Measurements from ENCODE around the gene GALNT13. TPM values are rescaled to one million over a fixed set of nuclear protein-coding genes. Genes with fewer than 3 reads are reported as not detected.

The GALNT13 gene
- total RNA-seq, 2 experiments from 2014 or later: 0.55 to 0.61 TPM

DNA sequence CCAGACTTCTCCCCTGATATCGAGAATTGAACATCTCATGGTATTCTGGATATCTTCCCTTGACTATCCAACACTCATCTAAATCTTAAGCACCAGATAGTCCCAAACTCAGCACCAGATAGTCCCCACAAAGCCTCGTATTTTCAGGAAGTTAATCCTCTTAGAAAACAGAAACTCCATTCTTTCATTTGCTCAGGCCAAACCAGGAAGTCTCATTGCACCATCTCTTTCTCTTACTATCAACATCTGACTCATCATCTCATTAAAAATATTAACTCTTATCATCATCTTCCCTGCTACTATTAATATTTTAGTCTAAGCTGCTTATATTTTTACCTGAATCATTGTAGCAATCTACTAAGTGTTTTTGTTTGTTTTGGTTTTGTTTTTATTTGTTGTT lies 286.4 kb downstream of the GALNT13 start:
- POLR2A ChIA-PET: no interaction called here
- H3K36me3 Mint-ChIP-seq (ENCODE audit: low read depth): no peaks in the 10 kb centered on the region
- CTCF ChIA-PET: no interaction called here
- H3K27me3 Mint-ChIP-seq (ENCODE audit: low read depth): no peaks in the 10 kb centered on the region
- H3K9me3 Mint-ChIP-seq (ENCODE audit: insufficient read depth): peaks cover 8% of the 10 kb centered on the region
- DNase-seq: no peak
- H3K4me3 Mint-ChIP-seq: no peak overlapping the region
- H3K27ac Mint-ChIP-seq: no peak overlapping the region
- no peak for ATAC-seq
- H3K4me1 Mint-ChIP-seq (ENCODE audit: low read depth): no peaks in the 10 kb centered on the region

DNA sequence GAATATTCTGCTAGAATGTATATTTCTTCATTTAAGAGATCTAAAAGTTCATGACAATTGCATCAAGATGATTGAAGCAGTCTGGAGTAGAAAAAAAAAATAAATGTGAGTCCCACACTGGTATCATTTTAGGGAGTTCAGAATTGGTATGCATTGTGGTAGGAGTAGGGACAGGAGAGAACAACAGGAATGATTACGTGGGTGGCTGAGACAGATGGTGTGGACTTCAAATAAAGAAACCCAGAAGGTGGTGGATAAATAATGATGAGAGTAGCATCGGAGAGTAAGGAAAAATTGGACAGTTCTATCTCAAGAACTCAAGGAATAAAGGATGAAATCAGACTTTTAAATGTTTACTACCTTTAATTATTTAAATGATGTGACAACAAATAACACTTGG lies 289.6 kb downstream of the GALNT13 start:
- no peaks in the 10 kb centered on the region for H3K36me3 Mint-ChIP-seq (ENCODE audit: low read depth)
- no peak for ATAC-seq
- no peaks in the 10 kb centered on the region for H3K4me1 Mint-ChIP-seq (ENCODE audit: low read depth)
- H3K9me3 Mint-ChIP-seq (ENCODE audit: insufficient read depth): peaks cover 8% of the 10 kb centered on the region
- H3K27ac Mint-ChIP-seq: no peak overlapping the region
- no peak overlapping the region for H3K4me3 Mint-ChIP-seq
- ChIA-PET CTCF (no interaction called here), POLR2A (no interaction called here)
- no peaks in the 10 kb centered on the region for H3K27me3 Mint-ChIP-seq (ENCODE audit: low read depth)
- DNase-seq: no peak

DNA sequence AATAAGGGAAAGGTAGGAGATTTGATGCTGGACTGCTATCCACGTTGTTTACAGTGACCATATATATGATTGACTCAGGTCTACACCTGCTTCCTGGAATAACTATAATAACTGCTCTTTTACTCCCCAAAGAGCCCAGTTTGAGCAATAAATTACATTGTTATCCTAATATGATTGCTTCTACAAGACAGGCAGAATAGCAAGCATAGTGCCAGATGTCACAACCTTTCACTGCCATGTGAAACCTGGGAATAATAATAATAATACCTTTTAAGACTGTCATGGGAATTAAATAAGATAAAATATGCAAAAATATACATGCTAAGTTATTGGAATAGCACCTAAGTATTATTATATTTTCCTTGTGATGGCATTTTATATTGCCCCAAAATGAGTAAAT lies 298.7 kb downstream of the GALNT13 start:
- ATAC-seq (no peak), DNase-seq (no peak)
- H3K36me3 Mint-ChIP-seq (ENCODE audit: low read depth): no peaks in the 10 kb centered on the region
- H3K4me3 Mint-ChIP-seq: no peak overlapping the region
- no peak overlapping the region for H3K27ac Mint-ChIP-seq
- POLR2A ChIA-PET: no interaction called here
- H3K4me1 Mint-ChIP-seq (ENCODE audit: low read depth): no peaks in the 10 kb centered on the region
- CTCF ChIA-PET: no interaction called here
- no peaks in the 10 kb centered on the region for H3K9me3 Mint-ChIP-seq (ENCODE audit: insufficient read depth)
- H3K27me3 Mint-ChIP-seq (ENCODE audit: low read depth): no peaks in the 10 kb centered on the region

DNA sequence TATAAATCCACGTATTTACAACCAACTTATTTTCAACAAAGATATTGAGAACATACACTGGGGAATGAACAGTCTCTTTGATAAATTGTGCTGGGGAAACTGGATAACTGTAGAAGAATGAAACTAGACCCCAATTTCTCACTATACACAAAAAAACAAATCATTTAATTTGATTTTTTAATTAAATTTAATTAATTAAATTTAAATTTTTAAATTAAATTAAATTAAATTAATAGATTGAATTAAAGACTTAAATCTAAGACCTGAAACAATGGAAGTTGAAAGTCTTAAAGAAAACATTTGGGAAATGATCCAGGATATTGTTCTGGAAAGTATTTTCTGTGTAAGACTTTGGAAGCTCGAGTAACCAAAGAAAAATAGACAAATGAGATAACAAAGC lies 301.4 kb downstream of the GALNT13 start:
- ChIA-PET CTCF (no interaction called here), POLR2A (no interaction called here)
- no peaks in the 10 kb centered on the region for H3K36me3 Mint-ChIP-seq (ENCODE audit: low read depth)
- no peak overlapping the region for H3K4me3 Mint-ChIP-seq
- ATAC-seq (no peak), DNase-seq (no peak)
- no peak overlapping the region for H3K27ac Mint-ChIP-seq
- no peaks in the 10 kb centered on the region for H3K27me3 Mint-ChIP-seq (ENCODE audit: low read depth)
- H3K9me3 Mint-ChIP-seq (ENCODE audit: insufficient read depth): no peaks in the 10 kb centered on the region
- H3K4me1 Mint-ChIP-seq (ENCODE audit: low read depth): no peaks in the 10 kb centered on the region

DNA sequence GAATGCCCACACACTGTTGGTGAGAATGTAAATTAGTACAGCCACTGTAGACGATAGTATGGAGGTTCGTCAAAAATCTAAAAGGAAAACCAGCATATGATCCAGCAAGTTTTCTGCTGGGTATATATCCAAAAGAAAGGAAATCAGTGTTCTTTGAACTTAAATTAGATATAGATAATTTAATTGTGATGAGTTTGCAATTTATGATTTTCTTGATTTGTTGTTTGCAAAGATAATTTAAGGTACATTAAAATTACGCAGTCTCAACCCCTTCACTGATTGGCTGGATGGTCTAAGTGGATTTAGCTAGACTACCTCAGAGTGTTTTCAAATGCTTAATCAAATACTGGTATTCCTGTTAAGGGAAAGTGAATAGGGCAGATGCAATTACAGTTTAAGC lies 302.2 kb downstream of the GALNT13 start:
- no peak overlapping the region for H3K27ac Mint-ChIP-seq
- H3K27me3 Mint-ChIP-seq (ENCODE audit: low read depth): no peaks in the 10 kb centered on the region
- no peaks in the 10 kb centered on the region for H3K36me3 Mint-ChIP-seq (ENCODE audit: low read depth)
- H3K4me3 Mint-ChIP-seq: no peak overlapping the region
- ChIA-PET POLR2A (no interaction called here), CTCF (no interaction called here)
- DNase-seq: no peak
- no peaks in the 10 kb centered on the region for H3K9me3 Mint-ChIP-seq (ENCODE audit: insufficient read depth)
- H3K4me1 Mint-ChIP-seq (ENCODE audit: low read depth): no peaks in the 10 kb centered on the region
- ATAC-seq: no peak

DNA sequence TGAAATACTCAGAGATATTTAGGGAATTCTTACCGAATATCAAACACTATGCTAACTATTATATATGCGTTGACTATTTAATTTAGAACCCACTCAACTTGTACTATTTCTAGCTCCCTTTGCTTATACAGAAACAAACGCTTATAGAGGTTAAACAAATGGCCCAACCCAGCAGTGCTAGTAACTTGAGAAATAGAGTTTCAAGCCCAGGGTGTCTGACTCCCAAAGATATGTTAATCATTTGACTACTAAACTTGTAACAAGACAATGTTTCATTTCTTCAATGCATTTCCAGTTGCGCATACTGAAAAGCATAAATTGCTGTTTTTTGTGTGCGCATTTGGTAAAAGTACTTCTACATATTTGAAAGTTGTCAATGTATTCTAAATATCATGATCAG lies 310.3 kb downstream of the GALNT13 start:
- Mint-ChIP-seq H3K4me1 (ENCODE audit: low read depth) (no peaks in the 10 kb centered on the region), H3K36me3 (ENCODE audit: low read depth) (no peaks in the 10 kb centered on the region), H3K4me3 (no peak overlapping the region), H3K9me3 (ENCODE audit: insufficient read depth) (peaks cover 8% of the 10 kb centered on the region), H3K27me3 (ENCODE audit: low read depth) (no peaks in the 10 kb centered on the region), H3K27ac (no peak overlapping the region)
- no peak for DNase-seq
- ChIA-PET CTCF (no interaction called here), POLR2A (no interaction called here)
- no peak for ATAC-seq

DNA sequence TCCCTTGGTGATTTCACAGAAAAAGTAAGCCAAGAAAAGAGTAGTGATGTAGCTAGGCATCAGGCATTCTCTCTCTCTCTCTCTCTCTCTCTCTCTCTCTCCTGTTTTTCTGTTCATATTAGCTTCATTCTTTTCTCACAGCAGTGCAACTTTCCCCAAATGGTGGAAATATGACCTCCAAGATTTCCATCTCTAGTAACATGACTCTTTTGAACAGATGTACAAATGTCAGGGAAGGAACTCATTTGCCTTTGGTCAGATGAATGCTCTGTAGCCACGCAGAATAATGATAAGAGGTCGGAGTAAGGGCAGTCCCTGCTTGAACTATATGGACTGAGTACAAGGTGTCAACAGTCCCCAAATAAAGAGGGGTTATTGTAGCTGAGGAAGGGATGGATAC lies 316.2 kb downstream of the GALNT13 start:
- POLR2A ChIA-PET: interaction anchor here (0.6 kb wide), 1 partner anchor 342 kb away, joined by 3 read pairs; no protein-coding TSS in a partner anchor
- H3K27me3 Mint-ChIP-seq (ENCODE audit: low read depth): no peaks in the 10 kb centered on the region
- no peaks in the 10 kb centered on the region for H3K4me1 Mint-ChIP-seq (ENCODE audit: low read depth)
- DNase-seq (no peak), ATAC-seq (no peak)
- no peak overlapping the region for H3K4me3 Mint-ChIP-seq
- CTCF ChIA-PET: no interaction called here
- H3K9me3 Mint-ChIP-seq (ENCODE audit: insufficient read depth): peaks cover 12% of the 10 kb centered on the region
- H3K36me3 Mint-ChIP-seq (ENCODE audit: low read depth): no peaks in the 10 kb centered on the region
- no peak overlapping the region for H3K27ac Mint-ChIP-seq

DNA sequence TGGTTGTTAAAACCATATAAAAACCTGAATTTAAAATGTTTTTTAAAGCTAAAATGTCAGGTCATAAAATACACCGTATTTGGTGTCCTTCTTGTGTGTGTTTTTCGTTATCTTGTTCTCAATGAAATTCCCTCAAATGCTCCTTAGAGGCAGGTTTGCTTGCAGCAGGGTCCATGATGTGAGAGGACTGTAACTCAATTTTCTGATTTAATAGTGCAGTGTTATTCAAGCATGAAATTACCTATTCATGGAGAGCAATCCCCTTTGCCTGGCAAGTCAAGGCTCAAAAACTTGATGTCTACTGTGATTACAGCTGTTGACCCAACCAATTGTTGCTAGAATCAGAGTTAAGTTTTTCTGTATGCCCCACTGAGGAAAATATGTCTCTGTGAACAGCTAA lies 318.2 kb downstream of the GALNT13 start:
- POLR2A ChIA-PET: no interaction called here
- DNase-seq: no peak
- Mint-ChIP-seq H3K4me1 (ENCODE audit: low read depth) (no peaks in the 10 kb centered on the region), H3K27ac (no peak overlapping the region), H3K36me3 (ENCODE audit: low read depth) (no peaks in the 10 kb centered on the region), H3K27me3 (ENCODE audit: low read depth) (no peaks in the 10 kb centered on the region), H3K4me3 (no peak overlapping the region), H3K9me3 (ENCODE audit: insufficient read depth) (peaks cover 9% of the 10 kb centered on the region)
- CTCF ChIA-PET: no interaction called here
- ATAC-seq: no peak

DNA sequence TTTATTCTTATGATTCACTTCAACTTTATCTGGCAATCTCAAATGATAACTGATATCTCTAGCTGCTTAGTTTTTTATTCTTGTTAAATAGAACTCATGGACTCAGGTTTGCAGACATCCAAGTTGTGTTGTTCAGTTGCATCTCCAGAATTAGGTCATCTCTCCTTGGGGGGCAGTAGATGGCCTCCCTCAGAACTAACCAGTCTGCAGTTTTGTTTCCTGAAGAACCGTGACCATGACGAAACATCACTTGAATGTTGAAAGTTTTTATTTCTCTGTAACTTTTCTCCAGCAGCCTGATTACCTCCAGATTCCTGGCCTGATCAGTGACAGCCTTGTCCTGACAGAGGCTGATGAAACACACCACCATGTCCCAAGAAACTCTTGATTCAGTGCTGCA lies 321.5 kb downstream of the GALNT13 start:
- ChIA-PET CTCF (no interaction called here), POLR2A (no interaction called here)
- Mint-ChIP-seq H3K36me3 (ENCODE audit: low read depth) (no peaks in the 10 kb centered on the region), H3K4me1 (ENCODE audit: low read depth) (no peaks in the 10 kb centered on the region), H3K9me3 (ENCODE audit: insufficient read depth) (peaks cover 5% of the 10 kb centered on the region), H3K27ac (no peak overlapping the region), H3K27me3 (ENCODE audit: low read depth) (no peaks in the 10 kb centered on the region), H3K4me3 (no peak overlapping the region)
- ATAC-seq (no peak), DNase-seq (no peak)

DNA sequence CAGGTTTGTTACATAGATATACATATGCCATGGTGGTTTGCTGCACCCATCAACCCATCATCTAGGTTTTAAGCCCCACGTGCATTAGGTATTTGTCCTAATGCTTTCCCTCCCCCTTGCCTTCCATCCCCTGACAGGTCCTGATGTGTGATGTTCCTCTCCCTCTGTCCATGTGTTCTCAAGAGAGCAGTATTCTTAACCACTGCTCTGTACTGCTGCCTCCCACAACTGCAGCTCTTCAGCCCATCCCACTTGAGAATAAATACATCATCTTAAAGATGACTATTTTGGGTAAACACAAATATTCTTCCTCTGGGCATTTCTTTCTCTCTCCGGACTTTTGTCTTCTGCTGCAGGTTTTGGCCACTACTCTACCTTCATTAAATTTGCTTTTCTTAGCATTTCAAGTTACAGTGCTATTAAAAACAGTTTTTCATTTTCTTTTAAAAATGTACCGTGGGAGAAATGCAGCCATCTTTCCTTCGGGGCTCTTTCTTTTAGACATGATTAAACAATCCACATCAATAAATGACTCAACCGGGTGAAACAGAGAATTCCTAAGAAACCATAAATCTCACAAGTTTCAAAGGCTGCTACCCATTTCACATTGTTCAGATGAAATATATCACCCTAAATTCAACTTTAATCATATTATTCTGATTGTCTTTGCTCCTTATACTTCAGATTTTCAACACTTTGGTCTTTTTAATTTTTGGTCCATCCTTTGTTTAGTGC lies 323.4 kb downstream of the GALNT13 start:
- no peak for ATAC-seq
- POLR2A ChIA-PET: no interaction called here
- H3K4me1 Mint-ChIP-seq (ENCODE audit: low read depth): no peaks in the 10 kb centered on the region
- no peak overlapping the region for H3K27ac Mint-ChIP-seq
- no peak for DNase-seq
- H3K4me3 Mint-ChIP-seq: no peak overlapping the region
- no peaks in the 10 kb centered on the region for H3K36me3 Mint-ChIP-seq (ENCODE audit: low read depth)
- H3K27me3 Mint-ChIP-seq (ENCODE audit: low read depth): no peaks in the 10 kb centered on the region
- peaks cover 5% of the 10 kb centered on the region for H3K9me3 Mint-ChIP-seq (ENCODE audit: insufficient read depth)
- CTCF ChIA-PET: no interaction called here

DNA sequence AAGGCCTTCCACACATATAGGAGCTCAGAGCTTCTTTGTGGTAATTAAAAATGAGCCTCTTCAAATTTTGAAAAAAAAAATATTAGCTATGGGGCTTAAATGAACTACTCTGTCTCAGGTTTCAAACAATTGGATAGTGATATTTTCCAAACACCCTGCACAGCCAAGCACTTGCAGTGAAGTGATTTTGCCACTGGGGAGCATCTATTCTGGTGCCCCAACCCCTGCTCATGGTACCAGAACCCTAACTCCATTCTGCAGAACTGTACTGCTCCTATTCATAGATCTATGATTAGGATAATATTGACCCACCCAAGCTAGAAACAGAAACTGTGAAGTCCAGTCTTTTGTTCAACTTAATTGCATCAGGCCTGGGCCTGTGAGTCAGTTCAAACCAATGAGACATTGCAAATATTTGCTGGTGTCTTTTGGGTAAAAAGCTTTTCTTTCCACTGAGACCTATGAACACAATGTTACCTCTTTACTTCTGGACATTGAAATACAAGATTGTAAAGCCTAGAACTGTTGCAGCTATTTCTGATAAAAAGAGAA lies 324.0 kb downstream of the GALNT13 start:
- no peak overlapping the region for H3K4me3 Mint-ChIP-seq
- H3K36me3 Mint-ChIP-seq (ENCODE audit: low read depth): no peaks in the 10 kb centered on the region
- CTCF ChIA-PET: no interaction called here
- no peaks in the 10 kb centered on the region for H3K27me3 Mint-ChIP-seq (ENCODE audit: low read depth)
- H3K4me1 Mint-ChIP-seq (ENCODE audit: low read depth): no peaks in the 10 kb centered on the region
- no peak for DNase-seq
- H3K9me3 Mint-ChIP-seq (ENCODE audit: insufficient read depth): peaks cover 5% of the 10 kb centered on the region
- ATAC-seq: no peak
- POLR2A ChIA-PET: no interaction called here
- H3K27ac Mint-ChIP-seq: no peak overlapping the region

DNA sequence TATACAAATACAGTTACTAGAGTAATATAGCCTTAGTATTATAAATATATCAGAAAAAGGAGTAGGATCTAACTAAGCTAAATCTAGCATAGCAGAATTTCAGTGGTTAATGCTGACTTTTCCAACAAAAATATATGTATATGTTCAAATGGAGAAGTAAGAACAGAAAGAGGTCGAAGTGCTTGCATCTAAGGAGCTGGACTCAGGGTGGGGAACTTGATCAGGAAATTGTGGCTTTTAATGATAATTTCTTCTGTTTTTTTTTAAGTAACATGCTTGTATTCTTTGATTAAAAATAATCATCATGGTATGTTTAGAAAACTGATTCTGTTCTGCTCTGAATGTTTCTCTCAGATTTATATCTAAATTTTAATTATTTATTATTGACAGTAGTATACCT lies 327.1 kb downstream of the GALNT13 start:
- no peaks in the 10 kb centered on the region for H3K4me1 Mint-ChIP-seq (ENCODE audit: low read depth)
- ChIA-PET CTCF (no interaction called here), POLR2A (no interaction called here)
- ATAC-seq: no peak
- DNase-seq: no peak
- no peaks in the 10 kb centered on the region for H3K36me3 Mint-ChIP-seq (ENCODE audit: low read depth)
- no peaks in the 10 kb centered on the region for H3K27me3 Mint-ChIP-seq (ENCODE audit: low read depth)
- no peak overlapping the region for H3K27ac Mint-ChIP-seq
- H3K4me3 Mint-ChIP-seq: no peak overlapping the region
- H3K9me3 Mint-ChIP-seq (ENCODE audit: insufficient read depth): peaks cover 5% of the 10 kb centered on the region

DNA sequence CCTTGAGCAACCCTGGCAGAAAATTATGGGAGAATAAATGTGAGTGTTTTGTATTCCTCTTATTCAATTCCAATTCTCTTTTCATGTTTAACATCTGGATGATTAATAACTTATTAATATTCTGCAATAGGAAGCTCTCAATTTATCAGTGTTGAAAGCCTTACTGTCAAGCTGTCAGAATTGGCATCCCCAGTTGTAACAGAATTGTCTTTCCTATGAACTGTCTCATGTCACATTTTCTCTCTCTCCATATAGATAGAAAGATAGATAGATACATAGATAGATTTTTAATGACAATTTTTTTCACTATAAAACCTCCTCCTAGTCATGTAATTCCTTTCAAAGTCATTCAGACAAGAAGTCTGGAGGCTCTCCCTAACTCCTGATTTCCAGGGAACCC lies 331.5 kb downstream of the GALNT13 start:
- no peaks in the 10 kb centered on the region for H3K27me3 Mint-ChIP-seq (ENCODE audit: low read depth)
- no peak for DNase-seq
- H3K36me3 Mint-ChIP-seq (ENCODE audit: low read depth): no peaks in the 10 kb centered on the region
- ChIA-PET POLR2A (no interaction called here), CTCF (no interaction called here)
- H3K4me1 Mint-ChIP-seq (ENCODE audit: low read depth): no peaks in the 10 kb centered on the region
- no peak overlapping the region for H3K27ac Mint-ChIP-seq
- H3K9me3 Mint-ChIP-seq (ENCODE audit: insufficient read depth): no peaks in the 10 kb centered on the region
- ATAC-seq: no peak
- no peak overlapping the region for H3K4me3 Mint-ChIP-seq
